A549 (cell line): ENCODE data around the gene KIAA0930.

Source experiments
- BHLHE40 ChIP-seq: IDR thresholded peaks from 2 replicates; pipeline ENCODE4 v1.6.1; 2012; ENCODE audit warnings: low read depth, low read length, inconsistent platforms
- CHD4 ChIP-seq: fragments of 200-600 bp; sonication (generic); IDR thresholded peaks from 2 replicates; pipeline ENCODE4 v1.6.1; 2016; ENCODE audit warnings: antibody characterized with exemption, mild to moderate bottlenecking, borderline replicate concordance
- EHF ChIP-seq: fragments of 250-450 bp; sonication (Bioruptor Pico); IDR thresholded peaks from 2 replicates; pipeline ENCODE4 v1.5.0; 2020; ENCODE audit warnings: mild to moderate bottlenecking
- POLR2A ChIP-seq: IDR thresholded peaks from 2 replicates; pipeline ENCODE4 v1.6.1; 2012; ENCODE audit warnings: mild to moderate bottlenecking, low read length
- ZC3H11A ChIP-seq: fragments of 450-650 bp; IDR thresholded peaks from 2 replicates; pipeline ENCODE4 v1.6.1; 2014; ENCODE audit warnings: antibody characterized with exemption, mild to moderate bottlenecking
- ZFP36 ChIP-seq: fragments of 450-650 bp; IDR thresholded peaks from 2 replicates; pipeline ENCODE4 v1.6.1; 2014; ENCODE audit warnings: borderline replicate concordance; ENCODE audit not compliant: partially characterized antibody
- TF ChIP-seq, protein P1 (sequence below): fragments of >200 bp; sonication (Bioruptor Twin); formaldehyde crosslinking; IDR thresholded peaks from 3 replicates; pipeline ENCODE4 v1.5.1; 2016
- TF ChIP-seq, protein P2 (sequence below): fragments of >200 bp; sonication (Bioruptor Twin); formaldehyde crosslinking; IDR thresholded peaks from 3 replicates; pipeline ENCODE4 v1.6.1; 2016
- TF ChIP-seq, protein P3 (sequence below): fragments of 450-650 bp; IDR thresholded peaks from 2 replicates; pipeline ENCODE4 v1.6.1; 2014; ENCODE audit warnings: antibody characterized with exemption
- TF ChIP-seq, protein P4 (sequence below): IDR thresholded peaks from 2 replicates; pipeline ENCODE4 v1.6.1; 2012

DNA sequence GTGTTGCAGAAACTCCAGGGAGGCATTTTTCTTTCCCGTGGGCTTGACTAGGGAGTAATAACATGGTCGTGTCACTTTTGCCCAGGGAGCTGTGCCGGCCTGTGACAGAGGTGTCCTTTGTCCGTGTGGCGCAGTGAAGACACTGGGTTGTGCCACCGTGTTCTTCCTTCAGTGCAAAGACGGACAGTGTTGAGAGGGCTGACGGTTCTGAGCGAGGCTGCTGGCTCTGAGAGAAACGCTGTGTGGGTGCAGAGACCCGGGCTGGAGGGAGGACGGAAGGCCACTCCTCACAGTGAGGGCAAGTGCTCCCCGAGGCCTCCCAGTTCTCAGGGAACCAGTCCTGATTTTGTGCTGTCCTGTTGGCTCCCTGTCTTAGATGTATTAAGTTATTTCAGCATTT, 56.7 kb downstream of the KIAA0930 start:
- TF ChIP-seq POLR2A, result no peak
- TF ChIP-seq EHF (CRISPR knock-in tag), result no peak
- TF ChIP-seq, protein P1, sequence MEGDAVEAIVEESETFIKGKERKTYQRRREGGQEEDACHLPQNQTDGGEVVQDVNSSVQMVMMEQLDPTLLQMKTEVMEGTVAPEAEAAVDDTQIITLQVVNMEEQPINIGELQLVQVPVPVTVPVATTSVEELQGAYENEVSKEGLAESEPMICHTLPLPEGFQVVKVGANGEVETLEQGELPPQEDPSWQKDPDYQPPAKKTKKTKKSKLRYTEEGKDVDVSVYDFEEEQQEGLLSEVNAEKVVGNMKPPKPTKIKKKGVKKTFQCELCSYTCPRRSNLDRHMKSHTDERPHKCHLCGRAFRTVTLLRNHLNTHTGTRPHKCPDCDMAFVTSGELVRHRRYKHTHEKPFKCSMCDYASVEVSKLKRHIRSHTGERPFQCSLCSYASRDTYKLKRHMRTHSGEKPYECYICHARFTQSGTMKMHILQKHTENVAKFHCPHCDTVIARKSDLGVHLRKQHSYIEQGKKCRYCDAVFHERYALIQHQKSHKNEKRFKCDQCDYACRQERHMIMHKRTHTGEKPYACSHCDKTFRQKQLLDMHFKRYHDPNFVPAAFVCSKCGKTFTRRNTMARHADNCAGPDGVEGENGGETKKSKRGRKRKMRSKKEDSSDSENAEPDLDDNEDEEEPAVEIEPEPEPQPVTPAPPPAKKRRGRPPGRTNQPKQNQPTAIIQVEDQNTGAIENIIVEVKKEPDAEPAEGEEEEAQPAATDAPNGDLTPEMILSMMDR, result no peak
- TF ChIP-seq, protein P2, sequence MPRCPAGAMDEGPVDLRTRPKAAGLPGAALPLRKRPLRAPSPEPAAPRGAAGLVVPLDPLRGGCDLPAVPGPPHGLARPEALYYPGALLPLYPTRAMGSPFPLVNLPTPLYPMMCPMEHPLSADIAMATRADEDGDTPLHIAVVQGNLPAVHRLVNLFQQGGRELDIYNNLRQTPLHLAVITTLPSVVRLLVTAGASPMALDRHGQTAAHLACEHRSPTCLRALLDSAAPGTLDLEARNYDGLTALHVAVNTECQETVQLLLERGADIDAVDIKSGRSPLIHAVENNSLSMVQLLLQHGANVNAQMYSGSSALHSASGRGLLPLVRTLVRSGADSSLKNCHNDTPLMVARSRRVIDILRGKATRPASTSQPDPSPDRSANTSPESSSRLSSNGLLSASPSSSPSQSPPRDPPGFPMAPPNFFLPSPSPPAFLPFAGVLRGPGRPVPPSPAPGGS, result no peak
- TF ChIP-seq, protein P3, sequence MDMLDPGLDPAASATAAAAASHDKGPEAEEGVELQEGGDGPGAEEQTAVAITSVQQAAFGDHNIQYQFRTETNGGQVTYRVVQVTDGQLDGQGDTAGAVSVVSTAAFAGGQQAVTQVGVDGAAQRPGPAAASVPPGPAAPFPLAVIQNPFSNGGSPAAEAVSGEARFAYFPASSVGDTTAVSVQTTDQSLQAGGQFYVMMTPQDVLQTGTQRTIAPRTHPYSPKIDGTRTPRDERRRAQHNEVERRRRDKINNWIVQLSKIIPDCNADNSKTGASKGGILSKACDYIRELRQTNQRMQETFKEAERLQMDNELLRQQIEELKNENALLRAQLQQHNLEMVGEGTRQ, result no peak
- TF ChIP-seq ZFP36, result no peak
- no peak for TF ChIP-seq BHLHE40
- TF ChIP-seq, protein P4, sequence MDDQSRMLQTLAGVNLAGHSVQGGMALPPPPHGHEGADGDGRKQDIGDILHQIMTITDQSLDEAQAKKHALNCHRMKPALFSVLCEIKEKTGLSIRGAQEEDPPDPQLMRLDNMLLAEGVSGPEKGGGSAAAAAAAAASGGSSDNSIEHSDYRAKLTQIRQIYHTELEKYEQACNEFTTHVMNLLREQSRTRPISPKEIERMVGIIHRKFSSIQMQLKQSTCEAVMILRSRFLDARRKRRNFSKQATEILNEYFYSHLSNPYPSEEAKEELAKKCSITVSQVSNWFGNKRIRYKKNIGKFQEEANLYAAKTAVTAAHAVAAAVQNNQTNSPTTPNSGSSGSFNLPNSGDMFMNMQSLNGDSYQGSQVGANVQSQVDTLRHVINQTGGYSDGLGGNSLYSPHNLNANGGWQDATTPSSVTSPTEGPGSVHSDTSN, result no peak
- no peak for TF ChIP-seq CHD4
- TF ChIP-seq ZC3H11A, result no peak
